GM12891 (cell line): ENCODE data around the gene HKDC1. TPM values are rescaled to one million over a fixed set of nuclear protein-coding genes. Genes with fewer than 3 reads are reported as not detected.
"Not testable (repeated sequence)": the region's sequence is repeated elsewhere in the genome, so short reads cannot be mapped to it uniquely, and the experiment has no call there.

Source experiments
- DNase-seq: peaks from one replicate; pipeline ENCODE4 v3.0.0; 2011; ENCODE audit warnings: low spot score; ENCODE audit not compliant: insufficient read length
- FAIRE-seq: peaks from 2 replicates; lab custom pipeline; 2011; peaks lifted over from hg19 to GRCh38; lab: Jason Lieb, UNC
- PAX5 ChIP-seq: IDR thresholded peaks from 2 replicates; pipeline ENCODE4 v1.6.1; 2011; ENCODE audit warnings: low read length, moderate library complexity, mild to moderate bottlenecking; ENCODE audit not compliant: insufficient read depth, severe bottlenecking
- POLR2A ChIP-seq: IDR thresholded peaks from 2 replicates; pipeline ENCODE4 v1.6.1; 2011; ENCODE audit warnings: low read depth, low read length, control low read depth
- POLR2AphosphoS5 ChIP-seq: IDR thresholded peaks from 2 replicates; pipeline ENCODE4 v1.6.1; 2011; ENCODE audit warnings: low read depth, low read length, control low read depth
- POU2F2 ChIP-seq: IDR thresholded peaks from 2 replicates; pipeline ENCODE4 v1.6.1; 2011; ENCODE audit warnings: low read depth, mild to moderate bottlenecking, control low read depth, low read length, moderate library complexity
- SPI1 ChIP-seq: IDR thresholded peaks from 2 replicates; pipeline ENCODE4 v1.6.1; 2011; ENCODE audit warnings: low read depth, low read length, control low read depth
- TAF1 ChIP-seq: IDR thresholded peaks from 2 replicates; pipeline ENCODE4 v1.6.1; 2011; ENCODE audit warnings: low read depth, low read length, control low read depth
- polyA plus RNA-seq: library from polyadenylated mRNA; unstranded; fragments of >200 nt; gene quantifications from one replicate; pipeline ENCODE4 v1.2.1, GENCODE V29; 2012; ENCODE audit warnings: low read depth, missing spikeins, inconsistent platforms; ENCODE audit not compliant: missing spikeins

The HKDC1 gene
- 0.06 TPM for polyA plus RNA-seq

- TF ChIP-seq TAF1 (no peak), PAX5 (no peak), SPI1 (no peak), POLR2A (no peak), POU2F2 (no peak), POLR2AphosphoS5 (no peak)
- DNase-seq (no peak), FAIRE-seq (no peak)
These were observed at the start of gene HKDC1 for GRCh38 chr10:69220041-69220451. Gene HKDC1 (plus strand): TSS chr10:69220332. CDS start chr10:69220436, 104 bp downstream.

GRCh38 chr10:69172241-69172982, 47.7 kb upstream of the HKDC1 start:
- FAIRE-seq (peak; percentile 77), DNase-seq (peak; percentile 20)
- TF ChIP-seq TAF1 (no peak), PAX5 (no peak), SPI1 (no peak), POLR2A (no peak)

- not testable (repeated sequence) for FAIRE-seq, DNase-seq
These were observed 44.8 kb upstream of the HKDC1 start for GRCh38 chr10:69175326-69175725.

- FAIRE-seq (no peak), DNase-seq (no peak)
- TF ChIP-seq POLR2AphosphoS5 (no peak), POU2F2 (no peak), SPI1 (no peak), TAF1 (no peak), POLR2A (no peak), PAX5 (no peak)
These were observed 43.3 kb upstream of the HKDC1 start for GRCh38 chr10:69176823-69177222.

GRCh38 chr10:69179089-69179742, 40.9 kb upstream of the HKDC1 start:
- TF ChIP-seq POLR2AphosphoS5 (no peak), PAX5 (no peak), POLR2A (no peak), POU2F2 (no peak), SPI1 (no peak), TAF1 (no peak)
- DNase-seq (no peak), FAIRE-seq (no peak)

- peak; percentile 99 for FAIRE-seq
- TF ChIP-seq POLR2AphosphoS5 (peak; percentile 91), POLR2A (peak; percentile 94), PAX5 (no peak), POU2F2 (no peak), TAF1 (peak; percentile 83)
- peak; percentile 77 for DNase-seq
These were observed 40.2 kb upstream of the HKDC1 start, which contains the start of gene SUPV3L1 for GRCh38 chr10:69179743-69180524. Gene SUPV3L1 (plus strand): TSS chr10:69180234. CDS start chr10:69180292, 58 bp downstream.

- FAIRE-seq (peak; percentile 38), DNase-seq (no peak)
- TF ChIP-seq PAX5, result no peak
- no peak for TF ChIP-seq TAF1
- TF ChIP-seq POLR2AphosphoS5, result no peak
- no peak for TF ChIP-seq SPI1
- no peak for TF ChIP-seq POU2F2
- TF ChIP-seq POLR2A, result no peak
These were observed 39.5 kb upstream of the HKDC1 start for GRCh38 chr10:69180525-69181204.

- TF ChIP-seq POLR2AphosphoS5 (no peak), POU2F2 (no peak), TAF1 (no peak), POLR2A (no peak), SPI1 (no peak), PAX5 (no peak)
- FAIRE-seq, result no peak
- DNase-seq, result no peak
These were observed 38.7 kb upstream of the HKDC1 start for GRCh38 chr10:69181433-69181832.

- DNase-seq, result no peak
- FAIRE-seq, result no peak
- TF ChIP-seq POLR2A, result no peak
- TF ChIP-seq PAX5, result no peak
- TF ChIP-seq TAF1, result no peak
These were observed 38.1 kb upstream of the HKDC1 start for GRCh38 chr10:69182005-69182404.
